NT2/D1 (cell line): ENCODE data around the gene MINK1.

Experiments
- SUZ12 ChIP-seq: IDR thresholded peaks from 2 replicates; pipeline ENCODE4 v1.6.1; 2011; ENCODE audit not compliant: insufficient read length, insufficient read depth; ENCODE audit errors: extremely low read depth
- YY1 ChIP-seq: IDR thresholded peaks from 2 replicates; pipeline ENCODE4 v1.6.1; 2011; ENCODE audit not compliant: insufficient read length, insufficient read depth
- ZNF274 ChIP-seq: IDR thresholded peaks from 2 replicates; pipeline ENCODE4 v1.6.1; 2011; ENCODE audit warnings: mild to moderate bottlenecking, low read depth, low read length

DNA sequence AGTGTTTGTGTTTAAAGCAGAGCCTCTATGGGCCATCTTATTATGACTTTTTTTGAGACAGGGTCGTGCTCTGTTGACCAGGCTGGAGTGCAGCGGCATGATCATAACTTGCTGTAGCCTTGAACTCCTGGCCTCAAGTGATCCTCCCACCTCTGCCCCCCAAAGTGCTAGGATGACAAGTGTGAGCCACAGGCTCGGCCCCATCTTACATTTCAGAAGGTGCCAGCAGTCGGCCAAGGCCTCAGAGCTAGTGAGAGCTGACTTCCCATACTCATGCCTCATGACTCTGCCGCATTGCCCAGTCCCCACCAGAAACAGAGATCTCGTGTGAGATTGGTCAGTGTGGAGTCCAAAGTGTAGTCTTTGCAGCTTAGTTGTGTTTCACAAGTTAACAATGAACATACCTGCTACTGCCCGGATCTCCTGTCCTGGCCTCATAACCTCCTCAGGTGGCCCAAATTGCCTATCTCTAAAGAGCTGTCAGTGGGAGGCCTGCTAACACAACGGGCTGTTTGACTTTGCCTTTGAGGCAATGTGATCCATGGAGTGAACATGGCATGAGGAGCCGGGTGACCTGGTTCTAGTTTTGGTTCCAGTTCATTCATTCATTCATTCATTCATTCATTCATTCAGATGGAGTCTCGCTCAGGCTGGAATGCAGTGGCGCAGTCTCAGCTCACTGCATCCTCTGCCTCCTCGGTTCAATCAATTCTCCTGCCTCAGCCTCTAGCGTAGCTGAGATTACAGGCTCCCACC, 13.7 kb downstream of the MINK1 start:
- TF ChIP-seq ZNF274 (no peak), SUZ12 (no peak), YY1 (no peak)
